ENCODE data around the gene KNDC1.

KNDC1 gene

GRCh38 chr10:133251388-133252222, 91.6 kb downstream of the KNDC1 start:
- no peak for DNase-seq (ENCODE audit: low spot score in 2 of 2)
- H3K27me3 ChIP-seq (ENCODE audit: low read depth) = no peaks in the 10 kb centered on the region
- H3K36me3 ChIP-seq (replicated peaks) = no peaks in the 10 kb centered on the region
- in situ Hi-C loops (cut with MboI; ENCODE audit: low sequenced_read_pairs) = no loop called here
- no peaks in the 10 kb centered on the region for H3K4me1 ChIP-seq
- H3K4me3 ChIP-seq = no peak overlapping the region
- no peaks in the 10 kb centered on the region for H3K9me3 ChIP-seq

GRCh38 chr10:133252223-133252552, 92.2 kb downstream of the KNDC1 start:
- peaks cover 2% of the 10 kb centered on the region for H3K4me1 ChIP-seq
- H3K4me3 ChIP-seq = no peak overlapping the region
- no peaks in the 10 kb centered on the region for H3K36me3 ChIP-seq (replicated peaks)
- DNase-seq (ENCODE audit: low spot score in 2 of 2) = no peak
- H3K9me3 ChIP-seq = no peaks in the 10 kb centered on the region
- no peaks in the 10 kb centered on the region for H3K27me3 ChIP-seq (ENCODE audit: low read depth)
- in situ Hi-C loops (cut with MboI; ENCODE audit: low sequenced_read_pairs) = no loop called here

GRCh38 chr10:133253361-133253955, 93.4 kb downstream of the KNDC1 start:
- H3K9me3 ChIP-seq = no peaks in the 10 kb centered on the region
- in situ Hi-C loops (cut with MboI; ENCODE audit: low sequenced_read_pairs) = no loop called here
- H3K36me3 ChIP-seq (replicated peaks) = no peaks in the 10 kb centered on the region
- H3K27me3 ChIP-seq (ENCODE audit: low read depth) = no peaks in the 10 kb centered on the region
- no peak for DNase-seq (ENCODE audit: low spot score in 2 of 2)
- no peak overlapping the region for H3K4me3 ChIP-seq
- H3K4me1 ChIP-seq = peaks cover 11% of the 10 kb centered on the region

GRCh38 chr10:133254421-133255120, 94.6 kb downstream of the KNDC1 start:
- no peak for DNase-seq (ENCODE audit: low spot score in 2 of 2)
- Histone ChIP-seq H3K4me3 (no peak overlapping the region), H3K36me3 (replicated peaks) (no peaks in the 10 kb centered on the region), H3K4me1 (peaks cover 11% of the 10 kb centered on the region), H3K27me3 (ENCODE audit: low read depth) (no peaks in the 10 kb centered on the region), H3K9me3 (no peaks in the 10 kb centered on the region)
- in situ Hi-C loops (cut with MboI; ENCODE audit: low sequenced_read_pairs) = no loop called here

- DNase-seq (ENCODE audit: low spot score in 2 of 2) = no peak
- in situ Hi-C loops (cut with MboI; ENCODE audit: low sequenced_read_pairs) = no loop called here
- Histone ChIP-seq H3K4me1 (peaks cover 11% of the 10 kb centered on the region), H3K27me3 (ENCODE audit: low read depth) (no peaks in the 10 kb centered on the region), H3K9me3 (no peaks in the 10 kb centered on the region), H3K4me3 (no peak overlapping the region), H3K36me3 (replicated peaks) (no peaks in the 10 kb centered on the region)
These were observed 95.3 kb downstream of the KNDC1 start for GRCh38 chr10:133255323-133255722.

GRCh38 chr10:133257489-133258065, 97.6 kb downstream of the KNDC1 start:
- in situ Hi-C loops (cut with MboI; ENCODE audit: low sequenced_read_pairs) = no loop called here
- Histone ChIP-seq H3K4me3 (peak overlapping the region; percentile 14), H3K36me3 (replicated peaks) (no peaks in the 10 kb centered on the region), H3K27me3 (ENCODE audit: low read depth) (no peaks in the 10 kb centered on the region), H3K9me3 (no peaks in the 10 kb centered on the region), H3K4me1 (peaks cover 15% of the 10 kb centered on the region)
- DNase-seq (ENCODE audit: low spot score in 2 of 2) = peak; percentile 51 to 82

GRCh38 chr10:133258066-133258817, 98.2 kb downstream of the KNDC1 start:
- H3K4me3 ChIP-seq = no peak overlapping the region
- H3K36me3 ChIP-seq (replicated peaks) = no peaks in the 10 kb centered on the region
- no peak for DNase-seq (ENCODE audit: low spot score in 2 of 2)
- H3K4me1 ChIP-seq = peaks cover 15% of the 10 kb centered on the region
- in situ Hi-C loops (cut with MboI; ENCODE audit: low sequenced_read_pairs) = no loop called here
- no peaks in the 10 kb centered on the region for H3K9me3 ChIP-seq
- H3K27me3 ChIP-seq (ENCODE audit: low read depth) = no peaks in the 10 kb centered on the region

- Histone ChIP-seq H3K4me1 (peaks cover 15% of the 10 kb centered on the region), H3K4me3 (no peak overlapping the region), H3K36me3 (replicated peaks) (no peaks in the 10 kb centered on the region), H3K27me3 (ENCODE audit: low read depth) (no peaks in the 10 kb centered on the region), H3K9me3 (no peaks in the 10 kb centered on the region)
- no peak for DNase-seq (ENCODE audit: low spot score in 2 of 2)
- in situ Hi-C loops (cut with MboI; ENCODE audit: low sequenced_read_pairs) = no loop called here
These were observed 99.0 kb downstream of the KNDC1 start for GRCh38 chr10:133258818-133259601.

GRCh38 chr10:133259602-133259989, 99.6 kb downstream of the KNDC1 start:
- no peak for DNase-seq (ENCODE audit: low spot score in 2 of 2)
- H3K9me3 ChIP-seq = no peaks in the 10 kb centered on the region
- no peaks in the 10 kb centered on the region for H3K27me3 ChIP-seq (ENCODE audit: low read depth)
- H3K4me3 ChIP-seq = no peak overlapping the region
- in situ Hi-C loops (cut with MboI; ENCODE audit: low sequenced_read_pairs) = no loop called here
- H3K36me3 ChIP-seq (replicated peaks) = no peaks in the 10 kb centered on the region
- peaks cover 15% of the 10 kb centered on the region for H3K4me1 ChIP-seq

- DNase-seq (ENCODE audit: low spot score in 2 of 2) = peak; percentile 12 to 63
- peak overlapping the region; percentile 43 for H3K4me3 ChIP-seq
- H3K9me3 ChIP-seq = no peaks in the 10 kb centered on the region
- H3K36me3 ChIP-seq (replicated peaks) = no peaks in the 10 kb centered on the region
- in situ Hi-C loops (cut with MboI; ENCODE audit: low sequenced_read_pairs) = no loop called here
- H3K27me3 ChIP-seq (ENCODE audit: low read depth) = no peaks in the 10 kb centered on the region
- H3K4me1 ChIP-seq = peaks cover 15% of the 10 kb centered on the region
These were observed 101.1 kb downstream of the KNDC1 start for GRCh38 chr10:133260895-133261725.

GRCh38 chr10:133261726-133262325, 101.8 kb downstream of the KNDC1 start:
- in situ Hi-C loops (cut with MboI; ENCODE audit: low sequenced_read_pairs) = no loop called here
- peak overlapping the region; percentile 43 for H3K4me3 ChIP-seq
- peak; percentile 48 to 91 for DNase-seq (ENCODE audit: low spot score in 2 of 2)
- no peaks in the 10 kb centered on the region for H3K36me3 ChIP-seq (replicated peaks)
- H3K27me3 ChIP-seq (ENCODE audit: low read depth) = no peaks in the 10 kb centered on the region
- peaks cover 15% of the 10 kb centered on the region for H3K4me1 ChIP-seq
- no peaks in the 10 kb centered on the region for H3K9me3 ChIP-seq

GRCh38 chr10:133262696-133263095, 102.7 kb downstream of the KNDC1 start:
- H3K27me3 ChIP-seq (ENCODE audit: low read depth) = no peaks in the 10 kb centered on the region
- no peak for DNase-seq (ENCODE audit: low spot score in 2 of 2)
- H3K36me3 ChIP-seq (replicated peaks) = no peaks in the 10 kb centered on the region
- H3K4me1 ChIP-seq = peaks cover 8% of the 10 kb centered on the region
- in situ Hi-C loops (cut with MboI; ENCODE audit: low sequenced_read_pairs) = no loop called here
- no peak overlapping the region for H3K4me3 ChIP-seq
- no peaks in the 10 kb centered on the region for H3K9me3 ChIP-seq

Data from HAP-1 (cell line).